A549 (cell line): ENCODE results near the gene ASIC1. TPM values are rescaled to one million over a fixed set of nuclear protein-coding genes. Genes with fewer than 3 reads are reported as not detected.

Experiments used
- ATAC-seq, 2 experiments: fragments of 200-7000 bp in 1 of 2; fragments of >200 bp in 1 of 2; cut with Nextera tagmentation in 1 of 2; cut with Tn5 transposase in 1 of 2; 3 replicates each; pipeline versions ENCODE4 v1.8.0 to v1.9.1; 2018 to 2020; ENCODE audit warnings: mild to moderate bottlenecking in 1 of 2, moderate library complexity in 1 of 2
- CTCF ChIA-PET: fragments of 300-600 bp; sonication (Branson Sonifier 250); formaldehyde crosslinking; extraction: SDS; loops from one replicate; lab custom pipeline; 2021; ENCODE audit warnings: antibody characterized with exemption, inconsistent platforms; lab: Yijun Ruan, JAX
- POLR2A ChIA-PET: fragments of 350-600 bp; formaldehyde crosslinking; extraction: SDS; loops from one replicate; lab custom pipeline; 2021; ENCODE audit warnings: antibody characterized with exemption, inconsistent platforms; lab: Yijun Ruan, JAX
- DNase-seq, 2 experiments: peaks; one replicate each; pipeline versions ENCODE4 v3.0.0 to v3.0.0-alpha.2; 2011 to 2016; ENCODE audit warnings: low read depth in 1 of 2, low spot score in 1 of 2
- FAIRE-seq: peaks from 2 replicates; lab custom pipeline; 2011; peaks lifted over from hg19 to GRCh38; lab: Jason Lieb, UNC
- H3K27ac ChIP-seq, 2 experiments: fragments of >200 bp; sonication (Bioruptor Twin); formaldehyde crosslinking; 3 replicates each; pipeline ENCODE4 v1.5.1; 2016 to 2017
- H3K4me1 ChIP-seq: fragments of >200 bp; sonication (Bioruptor Twin); formaldehyde crosslinking; 3 replicates; pipeline ENCODE4 v1.6.1; 2016
- H3K4me2 ChIP-seq: fragments of >200 bp; sonication (Bioruptor Twin); formaldehyde crosslinking; 3 replicates; pipeline ENCODE4 v1.6.1; 2016
- H3K4me3 ChIP-seq: fragments of >200 bp; sonication (Bioruptor Twin); formaldehyde crosslinking; 3 replicates; pipeline ENCODE4 v1.5.1; 2016
- H3K9me3 ChIP-seq: fragments of >200 bp; sonication (Bioruptor Twin); formaldehyde crosslinking; 3 replicates; pipeline ENCODE4 v1.6.1; 2016
- BHLHE40 ChIP-seq: IDR thresholded peaks from 2 replicates; pipeline ENCODE4 v1.6.1; 2012; ENCODE audit warnings: low read depth, low read length, inconsistent platforms
- CBX8 ChIP-seq: fragments of 200-600 bp; sonication (generic); IDR thresholded peaks from 2 replicates; pipeline ENCODE4 v1.6.1; 2016
- CHD2 ChIP-seq: fragments of 150-350 bp; IDR thresholded peaks from 2 replicates; pipeline ENCODE4 v1.6.1; 2014; ENCODE audit warnings: low read length; ENCODE audit not compliant: partially characterized antibody
- EHMT2 ChIP-seq: fragments of 200-600 bp; sonication (generic); IDR thresholded peaks from 2 replicates; pipeline ENCODE4 v1.6.1; 2016; ENCODE audit warnings: antibody characterized with exemption, low read depth, mild to moderate bottlenecking, moderate library complexity
- EP300 ChIP-seq, 2 experiments: fragments of >200 bp; sonication (Bioruptor Twin); formaldehyde crosslinking; IDR thresholded peaks; 2 replicates in 1 of 2; 3 replicates in 1 of 2; pipeline ENCODE4 v1.6.1; 2016 to 2017
- HDAC2 ChIP-seq: fragments of 200-600 bp; sonication (generic); IDR thresholded peaks from 2 replicates; pipeline ENCODE4 v1.6.1; 2016
- HEYL ChIP-seq: fragments of 250-450 bp; sonication (Bioruptor Pico); IDR thresholded peaks from 2 replicates; pipeline ENCODE4 v1.8.0; 2021; ENCODE audit warnings: mild to moderate bottlenecking, moderate library complexity
- HOXA7 ChIP-seq: fragments of 250-450 bp; sonication (Bioruptor Pico); IDR thresholded peaks from 2 replicates; pipeline ENCODE4 v1.5.0; 2020; ENCODE audit warnings: mild to moderate bottlenecking, moderate library complexity
- KDM1A ChIP-seq: fragments of 200-600 bp; sonication (generic); IDR thresholded peaks from 2 replicates; pipeline ENCODE4 v1.6.1; 2016; ENCODE audit warnings: low read depth, mild to moderate bottlenecking
- NFE2L2 ChIP-seq: fragments of 150-350 bp; conservative IDR thresholded peaks from 2 replicates; pipeline ENCODE4 v1.6.1; 2014; ENCODE audit warnings: low read length
- NR3C1 ChIP-seq: fragments of >200 bp; sonication (Bioruptor Twin); formaldehyde crosslinking; IDR thresholded peaks from 3 replicates; pipeline ENCODE4 v1.6.1; 2017
- PHF8 ChIP-seq: fragments of 200-600 bp; sonication (generic); IDR thresholded peaks from 2 replicates; pipeline ENCODE4 v1.6.1; 2016; ENCODE audit warnings: low read depth, mild to moderate bottlenecking, antibody characterized with exemption, moderate library complexity, borderline replicate concordance
- RAD21 ChIP-seq, 2 experiments: fragments of >200 bp in 1 of 2; sonication (Bioruptor Twin) in 1 of 2; formaldehyde crosslinking in 1 of 2; IDR thresholded peaks in 1 of 2; conservative IDR thresholded peaks in 1 of 2; 2 replicates in 1 of 2; 3 replicates in 1 of 2; pipeline ENCODE4 v1.6.1; 2012 to 2018; ENCODE audit warnings: inconsistent platforms in 1 of 2
- RCOR1 ChIP-seq: fragments of 150-350 bp; IDR thresholded peaks from 2 replicates; pipeline ENCODE4 v1.6.1; 2014; ENCODE audit warnings: antibody characterized with exemption, low read length, low read depth
- RFX5 ChIP-seq: fragments of 450-650 bp; IDR thresholded peaks from 2 replicates; pipeline ENCODE4 v1.7.1; 2014; ENCODE audit warnings: antibody characterized with exemption, mild to moderate bottlenecking, moderate library complexity
- RNF2 ChIP-seq: fragments of 200-600 bp; sonication (generic); IDR thresholded peaks from 2 replicates; pipeline ENCODE4 v1.6.1; 2016; ENCODE audit warnings: low read depth, mild to moderate bottlenecking, antibody characterized with exemption, moderate library complexity, borderline replicate concordance
- SMC3 ChIP-seq: fragments of >200 bp; sonication (Bioruptor Twin); formaldehyde crosslinking; IDR thresholded peaks from 3 replicates; pipeline ENCODE4 v1.6.1; 2018; ENCODE audit warnings: inconsistent platforms
- ZC3H11A ChIP-seq: fragments of 450-650 bp; IDR thresholded peaks from 2 replicates; pipeline ENCODE4 v1.6.1; 2014; ENCODE audit warnings: antibody characterized with exemption, mild to moderate bottlenecking
- WGBS: methylation state at CpG from one replicate; pipeline ENCODE4 v1.1.6; 2017; ENCODE audit errors: missing lambda C conversion rate; 5-methylcytosine and 5-hydroxymethylcytosine counted together
- polyA plus RNA-seq, 4 experiments: library from polyadenylated mRNA; depleted of rRNA in 3 of 4; stranded (reverse); fragments of >200 nt; fragmentation: RNase III in 1 of 4; extraction: RNeasy Plus Mini Kit Qiagen cat#74134 plus additional on column Dnase treatment in 1 of 4; gene quantifications; 2 replicates in 3 of 4; 3 replicates in 1 of 4; pipeline ENCODE4 v1.2.3, GENCODE V29; 2011 to 2017
- TF ChIP-seq, protein P1 (sequence below): fragments of 200-600 bp; sonication (generic); IDR thresholded peaks from 2 replicates; pipeline ENCODE4 v1.6.1; 2016; ENCODE audit warnings: antibody characterized with exemption, mild to moderate bottlenecking, moderate library complexity
- TF ChIP-seq, protein P2 (sequence below): fragments of 450-650 bp; IDR thresholded peaks from 2 replicates; pipeline ENCODE4 v1.6.1; 2014; ENCODE audit warnings: antibody characterized with exemption
- TF ChIP-seq, protein P3 (sequence below): IDR thresholded peaks from 2 replicates; pipeline ENCODE4 v1.6.1; 2012
- TF ChIP-seq, protein P4 (sequence below): IDR thresholded peaks from 2 replicates; pipeline ENCODE4 v1.6.1; 2012
- TF ChIP-seq, protein P5 (sequence below): fragments of >200 bp; sonication (Bioruptor Twin); formaldehyde crosslinking; IDR thresholded peaks from 3 replicates; pipeline ENCODE4 v1.5.1; 2016
- TF ChIP-seq, protein P6 (sequence below): fragments of >200 bp; sonication (Bioruptor Twin); formaldehyde crosslinking; IDR thresholded peaks from 2 replicates; pipeline ENCODE4 v1.6.1; 2016
- TF ChIP-seq, protein P7 (sequence below): fragments of >200 bp; sonication (Bioruptor Twin); formaldehyde crosslinking; IDR thresholded peaks from 3 replicates; pipeline ENCODE4 v1.6.1; 2016
- TF ChIP-seq, protein P8 (sequence below): fragments of 250-450 bp; sonication (Bioruptor Pico); IDR thresholded peaks from 2 replicates; pipeline ENCODE4 v1.5.0; 2020; ENCODE audit warnings: low read depth, mild to moderate bottlenecking, moderate library complexity

The ASIC1 gene
- polyA plus RNA-seq, 2 of the 4 experiments (the other 2 are of a cell fraction): 6.0 to 6.7 TPM

DNA sequence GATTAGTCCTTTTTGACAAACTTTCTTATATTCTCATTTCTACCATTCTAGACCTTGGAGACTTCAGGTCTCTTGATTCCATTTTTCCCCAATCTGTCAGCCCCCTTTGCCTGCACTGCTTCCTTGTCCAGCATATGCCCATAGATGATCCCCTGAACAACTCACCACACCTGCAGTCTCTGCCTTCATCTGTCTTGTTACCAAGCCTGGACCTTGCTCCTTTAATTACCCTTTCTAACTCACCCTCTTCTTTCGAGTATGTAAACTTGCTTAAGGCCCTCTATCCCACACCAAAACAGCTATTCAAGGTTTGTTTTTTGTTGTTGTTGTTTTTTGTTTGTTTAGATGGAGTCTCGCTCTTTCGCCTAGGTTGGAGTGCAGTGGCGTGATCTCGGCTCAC, 64.2 kb downstream of the ASIC1 start:
- FAIRE-seq (no peak), ATAC-seq (no peak)
- CTCF ChIA-PET: interaction anchor here (1.5 to 13.4 kb wide), 2 partner anchors 9 to 155 kb away, joined by 4 to 128 read pairs; partner anchors contain the start of gene COX14

DNA sequence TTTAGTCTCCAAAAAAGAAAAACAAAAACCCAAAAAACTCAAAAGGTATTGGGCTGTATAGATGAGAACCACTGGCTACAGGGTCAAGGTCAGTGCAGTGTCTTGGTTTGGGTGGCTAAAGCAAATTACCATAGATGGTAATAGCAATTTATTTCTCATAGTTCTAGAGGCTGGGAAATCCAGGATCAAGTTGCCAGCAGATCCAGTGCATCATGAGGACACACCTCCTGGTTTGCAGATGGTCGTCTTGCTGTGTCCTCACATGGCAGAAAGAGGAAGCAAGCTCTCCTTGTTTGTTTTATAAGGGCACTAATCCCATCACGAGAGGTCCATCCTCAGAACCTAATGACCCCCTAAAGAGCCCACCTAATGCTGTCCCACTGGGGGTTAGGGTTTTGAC, 65.8 kb downstream of the ASIC1 start:
- CTCF ChIA-PET: interaction anchor here (1.0 to 13.4 kb wide), 6 partner anchors 11 to 191 kb away, joined by 3 to 128 read pairs (median 3); partner anchors contain the start of genes COX14 and SMARCD1
- 75% methylated on average over 2 of the region's 2 CpGs for WGBS
- Histone ChIP-seq H3K9me3 (no peaks in the 10 kb centered on the region), H3K4me3 (no peak overlapping the region), H3K4me2 (no peak overlapping the region), H3K4me1 (no peaks in the 10 kb centered on the region)
- FAIRE-seq (no peak), ATAC-seq (no peak)
- POLR2A ChIA-PET: no interaction called here
- TF ChIP-seq CHD2 (no peak), HDAC2 (no peak), NFE2L2 (no peak), HEYL (CRISPR knock-in tag) (no peak), ZC3H11A (no peak), RAD21 (conservative IDR thresholded peaks at IDR 0.05 in 1 of 2, IDR thresholded peaks at IDR 0.05 in 1 of 2) (no peak), RCOR1 (no peak), RFX5 (no peak), EHMT2 (no peak), HOXA7 (no peak)
- TF ChIP-seq, protein P1, sequence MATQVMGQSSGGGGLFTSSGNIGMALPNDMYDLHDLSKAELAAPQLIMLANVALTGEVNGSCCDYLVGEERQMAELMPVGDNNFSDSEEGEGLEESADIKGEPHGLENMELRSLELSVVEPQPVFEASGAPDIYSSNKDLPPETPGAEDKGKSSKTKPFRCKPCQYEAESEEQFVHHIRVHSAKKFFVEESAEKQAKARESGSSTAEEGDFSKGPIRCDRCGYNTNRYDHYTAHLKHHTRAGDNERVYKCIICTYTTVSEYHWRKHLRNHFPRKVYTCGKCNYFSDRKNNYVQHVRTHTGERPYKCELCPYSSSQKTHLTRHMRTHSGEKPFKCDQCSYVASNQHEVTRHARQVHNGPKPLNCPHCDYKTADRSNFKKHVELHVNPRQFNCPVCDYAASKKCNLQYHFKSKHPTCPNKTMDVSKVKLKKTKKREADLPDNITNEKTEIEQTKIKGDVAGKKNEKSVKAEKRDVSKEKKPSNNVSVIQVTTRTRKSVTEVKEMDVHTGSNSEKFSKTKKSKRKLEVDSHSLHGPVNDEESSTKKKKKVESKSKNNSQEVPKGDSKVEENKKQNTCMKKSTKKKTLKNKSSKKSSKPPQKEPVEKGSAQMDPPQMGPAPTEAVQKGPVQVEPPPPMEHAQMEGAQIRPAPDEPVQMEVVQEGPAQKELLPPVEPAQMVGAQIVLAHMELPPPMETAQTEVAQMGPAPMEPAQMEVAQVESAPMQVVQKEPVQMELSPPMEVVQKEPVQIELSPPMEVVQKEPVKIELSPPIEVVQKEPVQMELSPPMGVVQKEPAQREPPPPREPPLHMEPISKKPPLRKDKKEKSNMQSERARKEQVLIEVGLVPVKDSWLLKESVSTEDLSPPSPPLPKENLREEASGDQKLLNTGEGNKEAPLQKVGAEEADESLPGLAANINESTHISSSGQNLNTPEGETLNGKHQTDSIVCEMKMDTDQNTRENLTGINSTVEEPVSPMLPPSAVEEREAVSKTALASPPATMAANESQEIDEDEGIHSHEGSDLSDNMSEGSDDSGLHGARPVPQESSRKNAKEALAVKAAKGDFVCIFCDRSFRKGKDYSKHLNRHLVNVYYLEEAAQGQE: no peak
- TF ChIP-seq, all 56 proteins: peak for 0
- no peak overlapping the region for H3K27ac ChIP-seq
- no peak for DNase-seq

More for the DNA sequence above, 64.2 kb downstream of the ASIC1 start:
- POLR2A ChIA-PET: interaction anchor here (1.9 kb wide), 1 partner anchor 10 kb away, joined by 10 read pairs; the partner anchor contains the start of gene COX14
- TF ChIP-seq, protein P2, sequence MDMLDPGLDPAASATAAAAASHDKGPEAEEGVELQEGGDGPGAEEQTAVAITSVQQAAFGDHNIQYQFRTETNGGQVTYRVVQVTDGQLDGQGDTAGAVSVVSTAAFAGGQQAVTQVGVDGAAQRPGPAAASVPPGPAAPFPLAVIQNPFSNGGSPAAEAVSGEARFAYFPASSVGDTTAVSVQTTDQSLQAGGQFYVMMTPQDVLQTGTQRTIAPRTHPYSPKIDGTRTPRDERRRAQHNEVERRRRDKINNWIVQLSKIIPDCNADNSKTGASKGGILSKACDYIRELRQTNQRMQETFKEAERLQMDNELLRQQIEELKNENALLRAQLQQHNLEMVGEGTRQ: no peak
- TF ChIP-seq, protein P3, sequence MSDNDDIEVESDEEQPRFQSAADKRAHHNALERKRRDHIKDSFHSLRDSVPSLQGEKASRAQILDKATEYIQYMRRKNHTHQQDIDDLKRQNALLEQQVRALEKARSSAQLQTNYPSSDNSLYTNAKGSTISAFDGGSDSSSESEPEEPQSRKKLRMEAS: no peak
- TF ChIP-seq CBX8 (no peak), NR3C1 (no peak), KDM1A (no peak), RAD21 (conservative IDR thresholded peaks at IDR 0.05 in 1 of 2, IDR thresholded peaks at IDR 0.05 in 1 of 2) (no peak), PHF8 (no peak), RFX5 (no peak), RNF2 (no peak), EP300 (IDR thresholded peaks at IDR 0.05) (no peak), BHLHE40 (no peak), RCOR1 (no peak), HEYL (CRISPR knock-in tag) (no peak), SMC3 (no peak)
- TF ChIP-seq, protein P4, sequence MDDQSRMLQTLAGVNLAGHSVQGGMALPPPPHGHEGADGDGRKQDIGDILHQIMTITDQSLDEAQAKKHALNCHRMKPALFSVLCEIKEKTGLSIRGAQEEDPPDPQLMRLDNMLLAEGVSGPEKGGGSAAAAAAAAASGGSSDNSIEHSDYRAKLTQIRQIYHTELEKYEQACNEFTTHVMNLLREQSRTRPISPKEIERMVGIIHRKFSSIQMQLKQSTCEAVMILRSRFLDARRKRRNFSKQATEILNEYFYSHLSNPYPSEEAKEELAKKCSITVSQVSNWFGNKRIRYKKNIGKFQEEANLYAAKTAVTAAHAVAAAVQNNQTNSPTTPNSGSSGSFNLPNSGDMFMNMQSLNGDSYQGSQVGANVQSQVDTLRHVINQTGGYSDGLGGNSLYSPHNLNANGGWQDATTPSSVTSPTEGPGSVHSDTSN: no peak
- TF ChIP-seq, protein P5, sequence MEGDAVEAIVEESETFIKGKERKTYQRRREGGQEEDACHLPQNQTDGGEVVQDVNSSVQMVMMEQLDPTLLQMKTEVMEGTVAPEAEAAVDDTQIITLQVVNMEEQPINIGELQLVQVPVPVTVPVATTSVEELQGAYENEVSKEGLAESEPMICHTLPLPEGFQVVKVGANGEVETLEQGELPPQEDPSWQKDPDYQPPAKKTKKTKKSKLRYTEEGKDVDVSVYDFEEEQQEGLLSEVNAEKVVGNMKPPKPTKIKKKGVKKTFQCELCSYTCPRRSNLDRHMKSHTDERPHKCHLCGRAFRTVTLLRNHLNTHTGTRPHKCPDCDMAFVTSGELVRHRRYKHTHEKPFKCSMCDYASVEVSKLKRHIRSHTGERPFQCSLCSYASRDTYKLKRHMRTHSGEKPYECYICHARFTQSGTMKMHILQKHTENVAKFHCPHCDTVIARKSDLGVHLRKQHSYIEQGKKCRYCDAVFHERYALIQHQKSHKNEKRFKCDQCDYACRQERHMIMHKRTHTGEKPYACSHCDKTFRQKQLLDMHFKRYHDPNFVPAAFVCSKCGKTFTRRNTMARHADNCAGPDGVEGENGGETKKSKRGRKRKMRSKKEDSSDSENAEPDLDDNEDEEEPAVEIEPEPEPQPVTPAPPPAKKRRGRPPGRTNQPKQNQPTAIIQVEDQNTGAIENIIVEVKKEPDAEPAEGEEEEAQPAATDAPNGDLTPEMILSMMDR: no peak
- TF ChIP-seq, protein P6, sequence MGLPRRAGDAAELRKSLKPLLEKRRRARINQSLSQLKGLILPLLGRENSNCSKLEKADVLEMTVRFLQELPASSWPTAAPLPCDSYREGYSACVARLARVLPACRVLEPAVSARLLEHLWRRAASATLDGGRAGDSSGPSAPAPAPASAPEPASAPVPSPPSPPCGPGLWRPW: no peak
- TF ChIP-seq, protein P7, sequence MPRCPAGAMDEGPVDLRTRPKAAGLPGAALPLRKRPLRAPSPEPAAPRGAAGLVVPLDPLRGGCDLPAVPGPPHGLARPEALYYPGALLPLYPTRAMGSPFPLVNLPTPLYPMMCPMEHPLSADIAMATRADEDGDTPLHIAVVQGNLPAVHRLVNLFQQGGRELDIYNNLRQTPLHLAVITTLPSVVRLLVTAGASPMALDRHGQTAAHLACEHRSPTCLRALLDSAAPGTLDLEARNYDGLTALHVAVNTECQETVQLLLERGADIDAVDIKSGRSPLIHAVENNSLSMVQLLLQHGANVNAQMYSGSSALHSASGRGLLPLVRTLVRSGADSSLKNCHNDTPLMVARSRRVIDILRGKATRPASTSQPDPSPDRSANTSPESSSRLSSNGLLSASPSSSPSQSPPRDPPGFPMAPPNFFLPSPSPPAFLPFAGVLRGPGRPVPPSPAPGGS: no peak
- TF ChIP-seq, protein P8, sequence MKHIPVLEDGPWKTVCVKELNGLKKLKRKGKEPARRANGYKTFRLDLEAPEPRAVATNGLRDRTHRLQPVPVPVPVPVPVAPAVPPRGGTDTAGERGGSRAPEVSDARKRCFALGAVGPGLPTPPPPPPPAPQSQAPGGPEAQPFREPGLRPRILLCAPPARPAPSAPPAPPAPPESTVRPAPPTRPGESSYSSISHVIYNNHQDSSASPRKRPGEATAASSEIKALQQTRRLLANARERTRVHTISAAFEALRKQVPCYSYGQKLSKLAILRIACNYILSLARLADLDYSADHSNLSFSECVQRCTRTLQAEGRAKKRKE: no peak
- TF ChIP-seq, all 56 proteins: peak for 0
- Histone ChIP-seq H3K9me3 (no peaks in the 10 kb centered on the region), H3K4me3 (no peak overlapping the region), H3K4me2 (no peak overlapping the region), H3K4me1 (no peaks in the 10 kb centered on the region), H3K27ac (no peak overlapping the region)
- 71% methylated on average over 5 of the region's 5 CpGs for WGBS
- DNase-seq: no peak
